Measurements from ENCODE around the gene OR10A3.
"Not testable (repeated sequence)": the region's sequence is repeated elsewhere in the genome, so short reads cannot be mapped to it uniquely, and the experiment has no call there.

Gene OR10A3, protein sequence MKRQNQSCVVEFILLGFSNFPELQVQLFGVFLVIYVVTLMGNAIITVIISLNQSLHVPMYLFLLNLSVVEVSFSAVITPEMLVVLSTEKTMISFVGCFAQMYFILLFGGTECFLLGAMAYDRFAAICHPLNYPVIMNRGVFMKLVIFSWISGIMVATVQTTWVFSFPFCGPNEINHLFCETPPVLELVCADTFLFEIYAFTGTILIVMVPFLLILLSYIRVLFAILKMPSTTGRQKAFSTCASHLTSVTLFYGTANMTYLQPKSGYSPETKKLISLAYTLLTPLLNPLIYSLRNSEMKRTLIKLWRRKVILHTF

DNA sequence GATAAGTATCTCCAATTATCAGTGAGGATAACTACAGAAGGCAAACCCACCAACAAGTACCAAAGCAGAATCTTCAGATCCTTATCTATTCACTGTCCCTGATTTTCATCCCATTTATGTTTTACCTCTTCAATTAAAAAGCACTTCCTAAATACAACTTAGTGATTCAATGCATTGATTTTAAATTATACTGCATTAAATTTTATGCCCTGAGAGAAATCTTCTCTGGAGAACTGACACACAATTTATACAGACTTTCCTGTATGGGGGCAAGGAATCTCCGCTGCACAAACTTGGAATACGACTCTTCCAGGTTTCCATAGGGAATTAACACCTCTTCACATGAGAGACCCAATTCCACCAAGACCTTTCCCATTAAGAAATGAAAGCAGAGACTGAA, at the start of gene OR10A3:
TSS of gene OR10A3 (minus strand) at position 101 of the 400 bp plus-strand sequence. CDS start 2,188 bp downstream, outside the sequence.
- no peak for TF ChIP-seq CTCF (IDR thresholded peaks at IDR 0.05; ENCODE audit: unreplicated experiment in 3 of 3)
- no peak within 1 kb of the TSS for H3K27ac Mint-ChIP-seq
- H3K36me3 Mint-ChIP-seq (ENCODE audit: low read depth) = no peaks in the 10 kb centered on the region
- H3K9me3 Mint-ChIP-seq = peaks cover 10% of the 10 kb centered on the region
- no peaks in the 10 kb centered on the region for H3K27me3 Mint-ChIP-seq (ENCODE audit: low read depth)
- H3K4me1 Mint-ChIP-seq = no peaks in the 10 kb centered on the region
- no peak within 1 kb of the TSS for H3K4me3 Mint-ChIP-seq

DNA sequence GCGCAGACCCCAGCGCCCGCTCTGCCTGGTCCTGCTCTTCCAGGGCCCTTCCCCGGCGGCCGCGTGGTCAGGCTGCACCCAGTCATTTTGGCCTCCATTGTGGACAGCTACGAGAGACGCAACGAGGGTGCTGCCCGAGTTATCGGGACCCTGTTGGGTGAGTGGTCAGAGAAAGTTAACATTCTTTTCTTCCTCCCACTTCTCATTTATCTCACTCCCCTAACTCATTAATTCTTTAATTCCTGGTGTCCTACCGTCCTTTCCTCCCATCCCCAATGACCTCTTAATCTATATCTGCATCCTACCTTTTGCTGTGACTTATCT, 46.0 kb upstream of the OR10A3 start:
- Mint-ChIP-seq H3K4me3 (peak overlapping the region; percentile 96 to 100 (median 98)), H3K36me3 (ENCODE audit: low read depth) (peaks cover 22% of the 10 kb centered on the region), H3K4me1 (peaks cover 18% of the 10 kb centered on the region), H3K27ac (peak overlapping the region in 2 of 3 experiments; percentile 50 to 93)
- not testable (repeated sequence) for H3K27me3 Mint-ChIP-seq (ENCODE audit: low read depth); H3K9me3 Mint-ChIP-seq

DNA sequence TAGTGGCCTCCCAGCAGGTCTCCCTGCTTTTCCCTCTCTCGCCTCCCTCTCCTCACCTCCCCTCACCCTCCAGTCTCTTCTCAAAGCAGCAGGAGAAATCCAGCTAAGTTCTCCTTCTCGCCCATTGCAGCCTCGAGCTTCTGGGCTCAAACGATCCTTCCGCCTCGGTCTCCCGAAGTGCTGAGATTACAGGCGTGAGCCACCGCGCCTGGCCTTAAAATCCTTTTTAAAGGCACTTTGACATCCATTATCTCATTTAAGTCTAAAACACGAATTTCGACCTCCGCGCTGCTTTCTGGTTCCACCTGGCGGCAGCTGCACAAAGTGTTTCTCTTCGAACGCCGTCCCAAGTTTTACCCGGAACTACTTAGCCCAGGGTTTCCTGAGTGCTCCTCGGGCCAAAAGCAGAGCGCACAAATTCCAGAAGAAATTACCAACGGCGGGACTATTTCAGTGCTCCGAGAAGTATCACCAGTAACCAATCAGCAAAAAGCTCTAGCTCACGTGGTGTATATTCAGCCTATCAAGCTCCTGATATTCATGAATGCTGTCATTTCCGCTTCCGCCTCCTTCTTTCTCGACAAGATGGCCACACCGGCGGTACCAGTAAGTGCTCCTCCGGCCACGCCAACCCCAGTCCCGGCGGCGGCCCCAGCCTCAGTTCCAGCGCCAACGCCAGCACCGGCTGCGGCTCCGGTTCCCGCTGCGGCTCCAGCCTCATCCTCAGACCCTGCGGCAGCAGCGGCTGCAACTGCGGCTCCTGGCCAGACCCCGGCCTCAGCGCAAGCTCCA, 45.5 kb upstream of the OR10A3 start, which contains the start of gene EIF3F:
TSS of gene EIF3F (plus strand) at position 570 of the 792 bp plus-strand sequence. CDS start at position 586, 16 bp downstream.
- Mint-ChIP-seq H3K4me1 (peaks cover 18% of the 10 kb centered on the region), H3K36me3 (ENCODE audit: low read depth) (peaks cover 19% of the 10 kb centered on the region), H3K27ac (peak within 1 kb of the TSS; percentile 58 to 93 (median 77)), H3K27me3 (ENCODE audit: low read depth) (no peaks in the 10 kb centered on the region), H3K4me3 (peak within 1 kb of the TSS; percentile 96 to 100 (median 98)), H3K9me3 (no peaks in the 10 kb centered on the region)
- peak; percentile 81 to 93 (median 87) for TF ChIP-seq CTCF (IDR thresholded peaks at IDR 0.05; ENCODE audit: unreplicated experiment in 3 of 3)

- Mint-ChIP-seq H3K36me3 (ENCODE audit: low read depth) (no peaks in the 10 kb centered on the region), H3K4me3 (no peak overlapping the region), H3K9me3 (no peaks in the 10 kb centered on the region), H3K4me1 (peaks cover 15% of the 10 kb centered on the region), H3K27me3 (ENCODE audit: low read depth) (no peaks in the 10 kb centered on the region), H3K27ac (no peak overlapping the region)
- TF ChIP-seq CTCF (IDR thresholded peaks at IDR 0.05; ENCODE audit: unreplicated experiment in 3 of 3) = no peak
Measured at GRCh38 chr11:7983832-7984590, 42.5 kb upstream of the OR10A3 start.

DNA sequence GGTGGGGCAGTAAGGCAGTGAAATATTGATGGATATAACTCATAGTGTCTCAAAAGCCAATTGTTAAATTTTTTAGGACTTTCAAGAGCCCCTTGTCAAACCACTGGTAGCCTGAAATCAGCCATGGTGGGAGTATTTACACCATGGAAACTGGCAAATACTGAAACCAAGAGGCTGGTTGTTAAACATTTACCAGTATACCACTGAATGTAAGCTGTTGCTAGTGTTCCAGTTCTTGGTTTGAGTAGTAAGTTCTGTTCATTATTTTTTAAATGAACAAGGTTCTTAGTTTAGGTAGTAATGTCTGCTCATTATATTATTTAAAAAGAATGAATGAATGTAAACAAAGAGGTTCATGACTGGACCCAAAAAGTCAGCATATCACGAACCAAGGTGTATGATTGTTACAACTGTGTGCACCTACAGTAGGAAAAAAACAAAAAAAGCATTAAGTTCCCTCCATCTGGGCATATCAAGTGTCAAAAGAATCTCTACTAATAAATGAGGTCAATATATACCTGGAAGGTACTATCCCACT, 41.1 kb upstream of the OR10A3 start:
- TF ChIP-seq CTCF (IDR thresholded peaks at IDR 0.05; ENCODE audit: unreplicated experiment in 3 of 3) = no peak
- no peaks in the 10 kb centered on the region for H3K27me3 Mint-ChIP-seq (ENCODE audit: low read depth)
- no peaks in the 10 kb centered on the region for H3K9me3 Mint-ChIP-seq
- H3K4me3 Mint-ChIP-seq = no peak overlapping the region
- H3K4me1 Mint-ChIP-seq = peaks cover 6% of the 10 kb centered on the region
- no peak overlapping the region for H3K27ac Mint-ChIP-seq
- H3K36me3 Mint-ChIP-seq (ENCODE audit: low read depth) = no peaks in the 10 kb centered on the region
